Mesendoderm (in vitro differentiated cells): ENCODE data around the gene CD7.

ENCODE experiments used
- DNase-seq: peaks from one replicate; pipeline ENCODE4 v3.0.0; 2013
- H2AK5ac ChIP-seq: 2 replicates; pipeline ENCODE4 v1.6.1; 2013; ENCODE audit warnings: low read length, inconsistent platforms
- H2BK120ac ChIP-seq: 2 replicates; pipeline ENCODE4 v1.6.1; 2013; ENCODE audit warnings: low read depth, mild to moderate bottlenecking, low read length, moderate library complexity, mixed read lengths
- H2BK15ac ChIP-seq: replicated peaks from 2 replicates; pipeline ENCODE4 v1.6.1; 2013; ENCODE audit warnings: low read depth, mild to moderate bottlenecking, moderate library complexity
- H2BK5ac ChIP-seq: 2 replicates; pipeline ENCODE4 v1.6.1; 2013; ENCODE audit warnings: low read length, inconsistent platforms
- H3K18ac ChIP-seq: 2 replicates; pipeline ENCODE4 v1.6.1; 2013; ENCODE audit warnings: mild to moderate bottlenecking, low read length, mixed read lengths
- H3K23ac ChIP-seq: one replicate; pipeline ENCODE4 v1.6.1; 2013; ENCODE audit warnings: low read length
- H3K27ac ChIP-seq: 2 replicates; pipeline ENCODE4 v1.5.1; 2013; ENCODE audit warnings: low read depth, mild to moderate bottlenecking, inconsistent platforms, low read length, moderate library complexity
- H3K27me3 ChIP-seq: 2 replicates; pipeline ENCODE4 v1.6.1; 2013; ENCODE audit warnings: low read length, control low read depth, mild to moderate bottlenecking, inconsistent platforms; ENCODE audit not compliant: insufficient read depth, poor library complexity
- H3K36me3 ChIP-seq: 2 replicates; pipeline ENCODE4 v1.6.1; 2013; ENCODE audit warnings: low read length, inconsistent platforms; ENCODE audit not compliant: control insufficient read depth, insufficient read depth
- H3K4ac ChIP-seq: one replicate; pipeline ENCODE4 v1.6.1; 2013; ENCODE audit warnings: low read depth, mild to moderate bottlenecking, low read length, moderate library complexity
- H3K4me1 ChIP-seq: 2 replicates; pipeline ENCODE4 v1.6.1; 2013; ENCODE audit warnings: low read depth, low read length, inconsistent platforms; ENCODE audit not compliant: control insufficient read depth
- H3K4me2 ChIP-seq: 2 replicates; pipeline ENCODE4 v1.6.1; 2013; ENCODE audit warnings: low read length
- H3K4me3 ChIP-seq: 2 replicates; pipeline ENCODE4 v1.5.1; 2013; ENCODE audit warnings: mild to moderate bottlenecking, low read length
- H3K56ac ChIP-seq: one replicate; pipeline ENCODE4 v1.6.1; 2013; ENCODE audit warnings: low read length
- H3K79me1 ChIP-seq: 2 replicates; pipeline ENCODE4 v1.6.1; 2013; ENCODE audit warnings: low read length, inconsistent platforms
- H3K79me2 ChIP-seq: 2 replicates; pipeline ENCODE4 v1.6.1; 2013; ENCODE audit warnings: mild to moderate bottlenecking, low read length; ENCODE audit not compliant: control insufficient read depth, insufficient read depth
- H3K9ac ChIP-seq: 2 replicates; pipeline ENCODE4 v1.6.1; 2013; ENCODE audit warnings: low read length, inconsistent platforms
- H4K5ac ChIP-seq: one replicate; pipeline ENCODE4 v1.6.1; 2013; ENCODE audit warnings: low read length
- H4K8ac ChIP-seq: one replicate; pipeline ENCODE4 v1.6.1; 2013; ENCODE audit warnings: low read depth, mild to moderate bottlenecking, control low read depth, low read length, moderate library complexity
- WGBS: extraction: QIAGEN DNeasy Blood & Tissue Kit; methylation state at CpG from one replicate; pipeline ENCODE4 v1.1.7; 2013; ENCODE audit warnings: low lambda C conversion rate, missing lambda C conversion rate; ENCODE audit not compliant: insufficient coverage; ENCODE audit errors: extremely low coverage; 5-methylcytosine and 5-hydroxymethylcytosine counted together

Gene CD7

DNA sequence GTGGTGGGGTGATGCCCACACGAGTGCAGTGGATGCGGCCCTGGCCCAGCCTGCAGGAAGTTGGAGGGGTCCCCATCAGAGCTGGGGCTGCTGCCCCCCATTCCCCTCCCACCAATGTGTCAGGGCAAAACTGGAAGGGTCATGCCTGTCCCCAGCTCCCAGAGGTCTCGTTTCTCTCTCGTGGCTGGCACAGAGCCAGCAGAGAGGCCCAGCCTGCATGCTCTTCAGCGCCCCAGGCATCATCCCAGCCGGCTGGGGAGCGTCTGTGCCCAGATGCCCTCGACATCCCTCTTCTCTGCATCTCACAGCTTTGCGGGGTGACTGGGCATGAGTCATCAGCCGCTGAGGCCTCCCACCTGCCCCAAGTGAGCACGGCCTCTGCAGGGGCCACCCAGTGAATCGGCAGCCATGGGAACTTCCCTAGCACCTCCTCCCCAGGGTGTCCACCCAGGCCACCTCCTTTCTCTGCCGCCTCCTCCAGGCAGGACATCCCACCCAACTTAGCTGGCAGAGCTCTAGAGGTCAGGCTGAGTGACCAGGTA is 34.1 kb downstream of the CD7 start:
- H3K23ac ChIP-seq: no peak overlapping the region
- H4K5ac ChIP-seq: no peak overlapping the region
- peaks cover under 1% of the 10 kb centered on the region for H3K4me1 ChIP-seq
- H3K27ac ChIP-seq: no peak overlapping the region
- H3K4me3 ChIP-seq: no peak overlapping the region
- H3K27me3 ChIP-seq: no peaks in the 10 kb centered on the region
- H4K8ac ChIP-seq: no peak overlapping the region
- H3K79me1 ChIP-seq: no peaks in the 10 kb centered on the region
- H3K36me3 ChIP-seq: no peaks in the 10 kb centered on the region
- no peak overlapping the region for H3K4me2 ChIP-seq
- no peak overlapping the region for H2BK5ac ChIP-seq
- WGBS: no CpG with 5 or more reads among the region's 13 CpGs
- H2BK15ac ChIP-seq: no peak overlapping the region
- no peak overlapping the region for H3K4ac ChIP-seq
- no peak overlapping the region for H3K18ac ChIP-seq
- no peaks in the 10 kb centered on the region for H3K79me2 ChIP-seq
- no peak for DNase-seq
- no peak overlapping the region for H2AK5ac ChIP-seq
- no peak overlapping the region for H2BK120ac ChIP-seq
- H3K9ac ChIP-seq: no peak overlapping the region
- H3K56ac ChIP-seq: no peak overlapping the region

DNA sequence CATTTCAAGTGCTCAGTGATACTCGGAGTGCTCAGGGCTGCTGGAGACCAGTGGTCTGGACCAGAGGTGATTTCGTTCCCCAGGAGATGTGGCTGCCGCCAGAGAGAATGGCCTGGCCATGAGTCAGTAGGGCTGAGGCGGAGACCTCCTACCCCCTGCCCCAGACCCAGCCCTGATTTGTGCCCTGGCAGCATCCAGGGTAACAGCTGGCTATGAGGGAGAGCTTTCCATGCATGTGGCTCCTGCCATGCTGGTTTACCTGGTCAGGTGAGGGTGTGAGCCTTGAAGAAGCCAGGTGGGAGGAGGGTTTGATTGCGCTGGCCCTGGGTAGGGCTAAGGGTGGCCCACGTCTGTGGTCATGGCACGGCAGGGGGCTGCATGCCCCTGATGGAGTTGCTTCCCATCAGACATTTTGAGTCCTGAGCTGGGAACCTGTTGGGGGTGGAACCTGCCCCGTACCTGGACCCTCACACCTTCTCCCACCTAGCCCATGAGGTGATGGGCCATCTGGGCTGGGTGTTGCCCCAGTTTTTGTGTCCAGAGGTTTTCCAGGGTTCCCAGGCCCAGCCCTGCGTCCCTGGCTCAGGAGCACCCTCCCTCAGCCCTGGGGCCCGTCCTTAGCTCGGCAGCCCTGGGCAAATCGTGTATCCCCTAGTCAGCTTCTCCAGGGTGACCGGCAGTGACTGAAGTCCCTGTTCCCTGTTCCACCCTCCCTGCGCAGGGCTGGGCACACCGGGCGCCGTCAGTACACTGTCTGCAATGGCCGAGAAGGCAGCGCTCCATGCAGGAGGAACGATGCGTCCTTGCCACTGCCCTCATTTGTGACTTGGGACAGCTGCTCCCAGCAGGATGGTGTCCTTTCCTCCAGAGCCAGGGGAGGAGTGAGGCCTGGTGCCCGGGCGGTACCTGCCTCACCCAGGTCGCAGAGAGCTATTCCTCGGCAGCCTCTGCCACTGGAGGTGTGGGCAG is 34.9 kb downstream of the CD7 start:
- Histone ChIP-seq H3K4ac (no peak overlapping the region), H3K4me2 (no peak overlapping the region), H3K4me3 (no peak overlapping the region), H3K79me1 (no peaks in the 10 kb centered on the region), H3K18ac (no peak overlapping the region), H3K9ac (no peak overlapping the region), H3K56ac (no peak overlapping the region), H4K8ac (no peak overlapping the region), H4K5ac (no peak overlapping the region), H2BK120ac (no peak overlapping the region), H3K79me2 (no peaks in the 10 kb centered on the region), H2AK5ac (no peak overlapping the region), H2BK5ac (no peak overlapping the region), H3K23ac (no peak overlapping the region), H3K4me1 (peaks cover 3% of the 10 kb centered on the region), H3K36me3 (no peaks in the 10 kb centered on the region), H2BK15ac (no peak overlapping the region), H3K27me3 (no peaks in the 10 kb centered on the region), H3K27ac (no peak overlapping the region)
- no CpG with 5 or more reads among the region's 25 CpGs for WGBS
- no peak for DNase-seq

DNA sequence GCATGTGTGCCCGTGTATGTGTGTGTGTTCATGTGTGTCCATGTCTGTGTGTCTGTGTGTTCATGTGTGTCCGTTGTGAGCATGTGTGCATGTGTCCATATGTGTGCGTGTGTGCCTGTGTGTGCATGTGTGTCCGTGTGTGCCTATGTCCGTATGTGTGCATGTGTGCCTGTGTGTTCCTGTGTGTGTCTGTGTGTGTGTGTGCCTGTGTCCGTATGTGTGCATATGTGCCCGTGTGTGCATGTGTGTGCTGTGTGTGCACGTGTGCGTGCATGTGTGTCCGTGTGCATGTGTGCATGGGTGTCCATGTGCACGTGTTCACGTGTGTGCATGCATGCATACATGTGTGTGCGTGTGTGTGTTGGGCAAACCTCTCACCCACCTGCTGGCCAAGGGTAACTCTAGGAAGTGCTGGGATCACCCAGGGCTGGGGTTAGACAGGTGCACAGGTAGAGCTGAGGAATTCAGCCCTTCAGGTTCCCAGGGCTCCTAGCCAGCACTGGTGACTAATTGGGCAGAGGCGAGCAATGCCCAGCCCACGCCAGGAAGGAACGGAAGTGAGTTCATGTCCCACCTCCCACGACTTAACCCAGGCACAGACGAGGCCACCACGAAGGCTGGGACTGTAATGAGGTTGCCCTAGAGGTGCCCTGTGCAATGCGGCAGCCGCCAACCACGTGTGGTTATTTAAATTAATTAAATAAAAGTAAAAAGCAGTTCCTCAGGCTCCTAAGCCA is 35.7 kb downstream of the CD7 start:
- Histone ChIP-seq H3K18ac (no peak overlapping the region), H3K9ac (no peak overlapping the region), H4K8ac (no peak overlapping the region), H3K4ac (no peak overlapping the region), H3K4me3 (no peak overlapping the region), H2BK5ac (no peak overlapping the region), H3K4me2 (no peak overlapping the region), H3K4me1 (peaks cover 3% of the 10 kb centered on the region), H3K36me3 (no peaks in the 10 kb centered on the region), H3K23ac (no peak overlapping the region), H3K27me3 (no peaks in the 10 kb centered on the region), H2BK120ac (no peak overlapping the region), H4K5ac (no peak overlapping the region), H2BK15ac (no peak overlapping the region), H3K56ac (no peak overlapping the region), H2AK5ac (no peak overlapping the region), H3K79me1 (no peaks in the 10 kb centered on the region), H3K27ac (no peak overlapping the region), H3K79me2 (no peaks in the 10 kb centered on the region)
- WGBS: no CpG with 5 or more reads among the region's 22 CpGs
- DNase-seq: no peak

DNA sequence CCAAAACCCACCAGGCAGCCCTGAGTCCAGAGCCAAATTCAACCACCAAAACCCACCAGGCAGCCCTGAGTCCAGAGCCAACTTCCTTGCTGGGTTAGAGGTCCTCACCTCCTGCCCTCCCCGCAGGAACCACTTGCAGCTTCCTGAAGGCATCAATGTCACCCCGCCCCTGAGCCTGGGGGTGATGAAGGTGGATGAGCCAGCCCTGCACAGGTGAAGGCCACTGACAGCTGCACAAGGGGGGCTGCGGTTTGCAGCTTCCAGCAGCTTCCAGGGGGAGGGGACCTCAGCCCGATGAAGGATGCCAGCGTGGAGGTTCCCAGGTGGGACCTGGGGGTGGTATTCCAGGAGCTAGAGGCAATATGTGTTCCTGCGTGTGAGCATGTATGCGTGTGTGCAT is 36.3 kb downstream of the CD7 start:
- no peak overlapping the region for H4K5ac ChIP-seq
- H4K8ac ChIP-seq: no peak overlapping the region
- no peak overlapping the region for H2BK120ac ChIP-seq
- no peak for DNase-seq
- H3K36me3 ChIP-seq: no peaks in the 10 kb centered on the region
- no peak overlapping the region for H3K27ac ChIP-seq
- H3K27me3 ChIP-seq: no peaks in the 10 kb centered on the region
- H3K23ac ChIP-seq: no peak overlapping the region
- H3K79me2 ChIP-seq: no peaks in the 10 kb centered on the region
- H3K79me1 ChIP-seq: no peaks in the 10 kb centered on the region
- H3K56ac ChIP-seq: no peak overlapping the region
- peaks cover 3% of the 10 kb centered on the region for H3K4me1 ChIP-seq
- H3K4me3 ChIP-seq: no peak overlapping the region
- no peak overlapping the region for H3K18ac ChIP-seq
- WGBS: no CpG with 5 or more reads among the region's 7 CpGs
- no peak overlapping the region for H2BK15ac ChIP-seq
- H3K4me2 ChIP-seq: no peak overlapping the region
- H3K4ac ChIP-seq: no peak overlapping the region
- H3K9ac ChIP-seq: no peak overlapping the region
- H2AK5ac ChIP-seq: no peak overlapping the region
- no peak overlapping the region for H2BK5ac ChIP-seq

DNA sequence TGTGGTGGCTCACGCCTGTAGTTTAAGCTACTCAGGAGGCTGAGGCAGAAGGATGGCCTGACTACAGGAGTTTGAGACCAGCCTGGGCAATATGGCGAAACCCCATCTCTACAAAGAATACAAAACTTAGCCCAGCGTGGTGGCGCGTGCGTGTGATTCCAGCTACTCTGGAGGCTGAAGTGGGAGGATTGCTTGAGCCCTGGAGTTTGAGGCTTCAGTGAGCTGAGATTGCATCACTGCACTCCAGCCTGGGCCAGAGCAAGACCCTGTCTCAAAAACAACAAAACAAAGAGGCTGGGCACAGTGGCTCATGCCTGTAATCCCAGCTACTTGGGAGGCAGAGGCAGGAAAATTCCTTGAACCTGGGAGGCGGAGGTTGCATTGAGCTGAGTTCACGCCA is 36.9 kb downstream of the CD7 start:
- no peak overlapping the region for H2BK5ac ChIP-seq
- no peaks in the 10 kb centered on the region for H3K36me3 ChIP-seq
- no peaks in the 10 kb centered on the region for H3K79me1 ChIP-seq
- no peak overlapping the region for H4K8ac ChIP-seq
- no peak overlapping the region for H3K23ac ChIP-seq
- H3K4me3 ChIP-seq: no peak overlapping the region
- H3K27ac ChIP-seq: no peak overlapping the region
- H3K4ac ChIP-seq: no peak overlapping the region
- H3K4me1 ChIP-seq: peaks cover 3% of the 10 kb centered on the region
- no peak overlapping the region for H4K5ac ChIP-seq
- H2BK120ac ChIP-seq: no peak overlapping the region
- H3K27me3 ChIP-seq: no peaks in the 10 kb centered on the region
- no peak overlapping the region for H3K56ac ChIP-seq
- no peak overlapping the region for H2BK15ac ChIP-seq
- no peak overlapping the region for H2AK5ac ChIP-seq
- no peak overlapping the region for H3K4me2 ChIP-seq
- H3K79me2 ChIP-seq: no peaks in the 10 kb centered on the region
- no peak for DNase-seq
- no peak overlapping the region for H3K9ac ChIP-seq
- H3K18ac ChIP-seq: no peak overlapping the region
- WGBS: no CpG with 5 or more reads among the region's 8 CpGs
